GM18861 (cell line): ENCODE results near the gene PDZD7.

ENCODE experiments used
- ATAC-seq: cut with Tn5 transposase; IDR thresholded peaks from one replicate; pipeline ENCODE4 v1.9.1; 2021; ENCODE audit not compliant: unreplicated experiment

The PDZD7 gene

GRCh38 chr10:101061624-101062231 lies 30.8 kb upstream of the PDZD7 start, which contains the start of gene KAZALD1:
Gene KAZALD1 (plus strand): TSS chr10:101061989. CDS start chr10:101062593, 604 bp downstream.
- ATAC-seq: no peak

GRCh38 chr10:101060951-101061623 lies 30.2 kb upstream of the PDZD7 start:
- peak; percentile 41 for ATAC-seq

- ATAC-seq: peak; percentile 28
Observed at GRCh38 chr10:101060036-101060950, 29.4 kb upstream of the PDZD7 start.

GRCh38 chr10:101056365-101057151 lies 25.6 kb upstream of the PDZD7 start:
- no peak for ATAC-seq

- ATAC-seq: no peak
Observed at GRCh38 chr10:101055411-101055810, 24.5 kb upstream of the PDZD7 start.

GRCh38 chr10:101054876-101055275 lies 23.9 kb upstream of the PDZD7 start:
- ATAC-seq: no peak

GRCh38 chr10:101054351-101054750 lies 23.4 kb upstream of the PDZD7 start:
- ATAC-seq: no peak

GRCh38 chr10:101053516-101053915 lies 22.6 kb upstream of the PDZD7 start:
- ATAC-seq: no peak

GRCh38 chr10:101052285-101052684 lies 21.4 kb upstream of the PDZD7 start:
- no peak for ATAC-seq

GRCh38 chr10:101050208-101051069 lies 19.5 kb upstream of the PDZD7 start:
- ATAC-seq: no peak

GRCh38 chr10:101047961-101048892 lies 17.3 kb upstream of the PDZD7 start:
- no peak for ATAC-seq

- no peak for ATAC-seq
Observed at GRCh38 chr10:101047268-101047667, 16.3 kb upstream of the PDZD7 start.

- ATAC-seq: no peak
Observed at GRCh38 chr10:101046332-101047238, 15.7 kb upstream of the PDZD7 start.

GRCh38 chr10:101044117-101044516 lies 13.2 kb upstream of the PDZD7 start:
- ATAC-seq: no peak

GRCh38 chr10:101043363-101043707 lies 12.4 kb upstream of the PDZD7 start:
- no peak for ATAC-seq

- peak; percentile 89 for ATAC-seq
Observed at GRCh38 chr10:101042667-101043362, 11.9 kb upstream of the PDZD7 start.

- ATAC-seq: no peak
Observed at GRCh38 chr10:101042118-101042517, 11.2 kb upstream of the PDZD7 start.
